Measurements from ENCODE around the gene KIF13A.

Gene KIF13A

GRCh38 chr6:17987447-17987696 is at the start of gene KIF13A:
KIF13A (minus strand) TSS chr6:17987635; CDS start chr6:17987463, 172 bp downstream.
- Histone ChIP-seq H3K4me1 (ENCODE audit: insufficient read depth, low read length) (peaks cover 21% of the 10 kb centered on the region), H3K4me3 (ENCODE audit: low read length) (peak within 1 kb of the TSS; percentile 79), H3K9ac (ENCODE audit: low read depth, low read length) (peak within 1 kb of the TSS; percentile 86), H3K27me3 (ENCODE audit: insufficient read depth, low read length) (peaks cover 13% of the 10 kb centered on the region), H3K27ac (ENCODE audit: low read length) (no peak within 1 kb of the TSS), H3K36me3 (ENCODE audit: insufficient read depth, low read depth, low read length) (peaks cover 6% of the 10 kb centered on the region; the same call in 1 of the 2 replicates), H3K9me3 (ENCODE audit: insufficient read depth, low read depth, low read length) (no peaks in the 10 kb centered on the region)

GRCh38 chr6:18036781-18037180 is 49.3 kb upstream of the KIF13A start:
- Histone ChIP-seq H3K9me3 (ENCODE audit: insufficient read depth, low read depth, low read length) (no peaks in the 10 kb centered on the region), H3K36me3 (ENCODE audit: insufficient read depth, low read depth, low read length) (no peaks in the 10 kb centered on the region), H3K27ac (ENCODE audit: low read length) (no peak overlapping the region), H3K9ac (ENCODE audit: low read depth, low read length) (no peak overlapping the region), H3K4me1 (ENCODE audit: insufficient read depth, low read length) (no peaks in the 10 kb centered on the region), H3K4me3 (ENCODE audit: low read length) (no peak overlapping the region), H3K27me3 (ENCODE audit: insufficient read depth, low read length) (no peaks in the 10 kb centered on the region)

- Histone ChIP-seq H3K36me3 (ENCODE audit: insufficient read depth, low read depth, low read length) (no peaks in the 10 kb centered on the region), H3K27ac (ENCODE audit: low read length) (no peak overlapping the region), H3K9ac (ENCODE audit: low read depth, low read length) (no peak overlapping the region), H3K27me3 (ENCODE audit: insufficient read depth, low read length) (no peaks in the 10 kb centered on the region), H3K4me1 (ENCODE audit: insufficient read depth, low read length) (no peaks in the 10 kb centered on the region), H3K9me3 (ENCODE audit: insufficient read depth, low read depth, low read length) (no peaks in the 10 kb centered on the region), H3K4me3 (ENCODE audit: low read length) (no peak overlapping the region)
Measured at GRCh38 chr6:18035330-18035854, 48.0 kb upstream of the KIF13A start.

- no peaks in the 10 kb centered on the region for H3K36me3 ChIP-seq (ENCODE audit: insufficient read depth, low read depth, low read length)
- H3K9ac ChIP-seq (ENCODE audit: low read depth, low read length) = no peak overlapping the region
- no peaks in the 10 kb centered on the region for H3K4me1 ChIP-seq (ENCODE audit: insufficient read depth, low read length)
- no peaks in the 10 kb centered on the region for H3K9me3 ChIP-seq (ENCODE audit: insufficient read depth, low read depth, low read length)
- no peak overlapping the region for H3K27ac ChIP-seq (ENCODE audit: low read length)
- H3K4me3 ChIP-seq (ENCODE audit: low read length) = no peak overlapping the region
- no peaks in the 10 kb centered on the region for H3K27me3 ChIP-seq (ENCODE audit: insufficient read depth, low read length)
Measured at GRCh38 chr6:18034798-18035202, 47.4 kb upstream of the KIF13A start.

GRCh38 chr6:18031680-18032256 is 44.3 kb upstream of the KIF13A start:
- no peaks in the 10 kb centered on the region for H3K36me3 ChIP-seq (ENCODE audit: insufficient read depth, low read depth, low read length)
- no peaks in the 10 kb centered on the region for H3K9me3 ChIP-seq (ENCODE audit: insufficient read depth, low read depth, low read length)
- no peaks in the 10 kb centered on the region for H3K4me1 ChIP-seq (ENCODE audit: insufficient read depth, low read length)
- H3K4me3 ChIP-seq (ENCODE audit: low read length) = no peak overlapping the region
- H3K27ac ChIP-seq (ENCODE audit: low read length) = no peak overlapping the region
- H3K9ac ChIP-seq (ENCODE audit: low read depth, low read length) = no peak overlapping the region
- no peaks in the 10 kb centered on the region for H3K27me3 ChIP-seq (ENCODE audit: insufficient read depth, low read length)

- no peak overlapping the region for H3K27ac ChIP-seq (ENCODE audit: low read length)
Measured at GRCh38 chr6:18031189-18031588, 43.8 kb upstream of the KIF13A start.

GRCh38 chr6:18028332-18028731 is 40.9 kb upstream of the KIF13A start:
- Histone ChIP-seq H3K4me1 (ENCODE audit: insufficient read depth, low read length) (peaks cover 8% of the 10 kb centered on the region), H3K9ac (ENCODE audit: low read depth, low read length) (no peak overlapping the region), H3K27ac (ENCODE audit: low read length) (no peak overlapping the region), H3K36me3 (ENCODE audit: insufficient read depth, low read depth, low read length) (no peaks in the 10 kb centered on the region), H3K27me3 (ENCODE audit: insufficient read depth, low read length) (no peaks in the 10 kb centered on the region), H3K4me3 (ENCODE audit: low read length) (no peak overlapping the region), H3K9me3 (ENCODE audit: insufficient read depth, low read depth, low read length) (no peaks in the 10 kb centered on the region)

More at GRCh38 chr6:18031189-18031588, 43.8 kb upstream of the KIF13A start:
- no peak overlapping the region for H3K4me3 ChIP-seq (ENCODE audit: low read length)
- H3K9me3 ChIP-seq (ENCODE audit: insufficient read depth, low read depth, low read length) = no peaks in the 10 kb centered on the region
- no peaks in the 10 kb centered on the region for H3K4me1 ChIP-seq (ENCODE audit: insufficient read depth, low read length)
- H3K36me3 ChIP-seq (ENCODE audit: insufficient read depth, low read depth, low read length) = no peaks in the 10 kb centered on the region
- no peak overlapping the region for H3K9ac ChIP-seq (ENCODE audit: low read depth, low read length)
- no peaks in the 10 kb centered on the region for H3K27me3 ChIP-seq (ENCODE audit: insufficient read depth, low read length)

- H3K4me3 ChIP-seq (ENCODE audit: low read length) = no peak overlapping the region
- H3K27ac ChIP-seq (ENCODE audit: low read length) = no peak overlapping the region
- no peaks in the 10 kb centered on the region for H3K36me3 ChIP-seq (ENCODE audit: insufficient read depth, low read depth, low read length)
- H3K9me3 ChIP-seq (ENCODE audit: insufficient read depth, low read depth, low read length) = no peaks in the 10 kb centered on the region
- H3K9ac ChIP-seq (ENCODE audit: low read depth, low read length) = no peak overlapping the region
- H3K4me1 ChIP-seq (ENCODE audit: insufficient read depth, low read length) = peaks cover 19% of the 10 kb centered on the region
- H3K27me3 ChIP-seq (ENCODE audit: insufficient read depth, low read length) = no peaks in the 10 kb centered on the region
Measured at GRCh38 chr6:18025596-18025995, 38.2 kb upstream of the KIF13A start.

GRCh38 chr6:18024876-18025275 is 37.4 kb upstream of the KIF13A start:
- H3K9me3 ChIP-seq (ENCODE audit: insufficient read depth, low read depth, low read length) = no peaks in the 10 kb centered on the region
- H3K27me3 ChIP-seq (ENCODE audit: insufficient read depth, low read length) = no peaks in the 10 kb centered on the region
- H3K9ac ChIP-seq (ENCODE audit: low read depth, low read length) = no peak overlapping the region
- H3K4me3 ChIP-seq (ENCODE audit: low read length) = no peak overlapping the region
- H3K36me3 ChIP-seq (ENCODE audit: insufficient read depth, low read depth, low read length) = no peaks in the 10 kb centered on the region
- no peak overlapping the region for H3K27ac ChIP-seq (ENCODE audit: low read length)
- peaks cover 19% of the 10 kb centered on the region for H3K4me1 ChIP-seq (ENCODE audit: insufficient read depth, low read length)

GRCh38 chr6:18023891-18024290 is 36.5 kb upstream of the KIF13A start:
- Histone ChIP-seq H3K36me3 (ENCODE audit: insufficient read depth, low read depth, low read length) (no peaks in the 10 kb centered on the region), H3K9me3 (ENCODE audit: insufficient read depth, low read depth, low read length) (no peaks in the 10 kb centered on the region), H3K9ac (ENCODE audit: low read depth, low read length) (peak overlapping the region; percentile 72; the same call in 1 of the 2 replicates), H3K27ac (ENCODE audit: low read length) (peak overlapping the region; percentile 94), H3K4me3 (ENCODE audit: low read length) (no peak overlapping the region), H3K4me1 (ENCODE audit: insufficient read depth, low read length) (peaks cover 19% of the 10 kb centered on the region), H3K27me3 (ENCODE audit: insufficient read depth, low read length) (no peaks in the 10 kb centered on the region)

- H3K9me3 ChIP-seq (ENCODE audit: insufficient read depth, low read depth, low read length) = no peaks in the 10 kb centered on the region
- peaks cover 19% of the 10 kb centered on the region for H3K4me1 ChIP-seq (ENCODE audit: insufficient read depth, low read length)
- H3K36me3 ChIP-seq (ENCODE audit: insufficient read depth, low read depth, low read length) = no peaks in the 10 kb centered on the region
- H3K27ac ChIP-seq (ENCODE audit: low read length) = peak overlapping the region; percentile 94
- H3K27me3 ChIP-seq (ENCODE audit: insufficient read depth, low read length) = no peaks in the 10 kb centered on the region
- H3K4me3 ChIP-seq (ENCODE audit: low read length) = peak overlapping the region; percentile 58
- peak overlapping the region; percentile 72 for H3K9ac ChIP-seq (ENCODE audit: low read depth, low read length)
Measured at GRCh38 chr6:18022398-18023231, 35.2 kb upstream of the KIF13A start.
